GM12878 (cell line): ENCODE measurements around the gene SP3. TPM values are rescaled to one million over a fixed set of nuclear protein-coding genes. Genes with fewer than 3 reads are reported as not detected.

ENCODE experiments used
- ATAC-seq: fragments of 200-7000 bp; cut with Tn5 transposase; 3 replicates; pipeline ENCODE4 v1.9.1; 2020; ENCODE audit warnings: mild to moderate bottlenecking, moderate library complexity
- BruUV-seq: library from RNA; stranded (reverse); fragments of 400-500 nt; replicated peaks from 2 replicates; lab custom pipeline; 2021; lab: Mats Ljungman, UMichigan
- CTCF ChIA-PET: fragments of 300-600 bp; sonication (Branson Sonifier 250); formaldehyde crosslinking; extraction: SDS; loops from one replicate; lab custom pipeline; 2021; ENCODE audit warnings: inconsistent platforms; lab: Yijun Ruan, JAX
- POLR2A ChIA-PET: fragments of 350-600 bp; formaldehyde crosslinking; extraction: SDS; loops from one replicate; lab custom pipeline; 2021; ENCODE audit warnings: inconsistent platforms; lab: Charles Lee
- RAD21 ChIA-PET: fragments of 300-600 bp; sonication (Branson Sonifier 250); formaldehyde crosslinking; loops from one replicate; lab custom pipeline; 2023; ENCODE audit warnings: antibody characterized with exemption; ENCODE audit not compliant: unreplicated experiment; lab: Charles Lee
- SMC1A ChIA-PET: fragments of 300-600 bp; sonication (Branson Sonifier 250); formaldehyde crosslinking; loops from one replicate; lab custom pipeline; 2023; ENCODE audit not compliant: unreplicated experiment, uncharacterized antibody; lab: Charles Lee
- DNase-seq: peaks from one replicate; pipeline ENCODE4 v3.0.0-alpha.2; 2011; ENCODE audit warnings: low read depth, low spot score
- FAIRE-seq: peaks from 3 replicates; lab custom pipeline; 2011; peaks lifted over from hg19 to GRCh38; lab: Jason Lieb, UNC
- H2AFZ ChIP-seq: 2 replicates; pipeline ENCODE4 v1.6.0; 2011; ENCODE audit warnings: low read depth, low read length, control low read depth; ENCODE audit not compliant: control insufficient read depth
- H3K27ac ChIP-seq: 2 replicates; pipeline ENCODE4 v1.5.1; 2011; ENCODE audit warnings: control low read depth; ENCODE audit not compliant: control insufficient read depth, insufficient read depth
- H3K27me3 ChIP-seq, 2 experiments: replicated peaks in 1 of 2; 2 replicates each; pipeline versions ENCODE4 v1.6.0 to v1.6.1; 2011; ENCODE audit warnings: low read length in 1 of 2; ENCODE audit not compliant: control insufficient read depth in 2 of 2, insufficient read depth in 2 of 2
- H3K36me3 ChIP-seq, 2 experiments: 2 replicates each; pipeline ENCODE4 v1.5.1; 2011; ENCODE audit warnings: low read length in 1 of 2; ENCODE audit not compliant: control insufficient read depth in 2 of 2, insufficient read depth in 2 of 2
- H3K4me1 ChIP-seq: 2 replicates; pipeline ENCODE4 v1.6.1; 2011; ENCODE audit warnings: mild to moderate bottlenecking, low read length, moderate library complexity, mixed read lengths; ENCODE audit not compliant: control insufficient read depth, insufficient read depth
- H3K4me2 ChIP-seq: 2 replicates; pipeline ENCODE4 v1.6.0; 2011; ENCODE audit warnings: control low read depth; ENCODE audit not compliant: control insufficient read depth, insufficient read depth
- H3K4me3 ChIP-seq: fragments of 200-600 bp; sonication (generic); 2 replicates; pipeline ENCODE4 v1.5.1; 2016
- H3K79me2 ChIP-seq: 2 replicates; pipeline ENCODE4 v1.6.0; 2011; ENCODE audit warnings: low read length; ENCODE audit not compliant: control insufficient read depth, insufficient read depth
- H3K9ac ChIP-seq: 2 replicates; pipeline ENCODE4 v1.8.0; 2011; ENCODE audit warnings: low read length, control low read depth, mixed read lengths; ENCODE audit not compliant: control insufficient read depth, insufficient read depth
- H3K9me3 ChIP-seq: replicated peaks from 3 replicates; pipeline ENCODE4 v1.5.1; 2011; ENCODE audit warnings: mild to moderate bottlenecking, low read length; ENCODE audit not compliant: control insufficient read depth, insufficient read depth
- H4K20me1 ChIP-seq: 2 replicates; pipeline ENCODE4 v1.6.0; 2011; ENCODE audit not compliant: control insufficient read depth, insufficient read depth
- CEBPB ChIP-seq, 2 experiments: fragments of 150-350 bp in 1 of 2; IDR thresholded peaks; 2 replicates each; pipeline ENCODE4 v1.6.1; 2012 to 2014; ENCODE audit warnings: low read depth in 2 of 2, low read length in 2 of 2, borderline replicate concordance in 1 of 2, inconsistent platforms in 1 of 2
- HDGF ChIP-seq: fragments of 450-650 bp; IDR thresholded peaks from 2 replicates; pipeline ENCODE4 v1.6.1; 2016; ENCODE audit warnings: antibody characterized with exemption
- IKZF1 ChIP-seq: fragments of 450-650 bp; conservative IDR thresholded peaks from 2 replicates; pipeline ENCODE4 v1.6.1; 2017; ENCODE audit warnings: antibody characterized with exemption, mild to moderate bottlenecking
- JUNB ChIP-seq: IDR thresholded peaks from 2 replicates; pipeline ENCODE4 v1.6.1; 2016; ENCODE audit warnings: antibody characterized with exemption, mild to moderate bottlenecking
- MTA2 ChIP-seq: fragments of 450-650 bp; IDR thresholded peaks from 2 replicates; pipeline ENCODE4 v1.6.1; 2016; ENCODE audit warnings: low read depth, mild to moderate bottlenecking, moderate library complexity
- PBX3 ChIP-seq: IDR thresholded peaks from 2 replicates; pipeline ENCODE4 v1.6.1; 2011; ENCODE audit warnings: mild to moderate bottlenecking, low read depth, low read length, moderate library complexity; ENCODE audit not compliant: insufficient replicate concordance
- RBBP5 ChIP-seq: fragments of 200-600 bp; sonication (generic); conservative IDR thresholded peaks from 2 replicates; pipeline ENCODE4 v1.6.1; 2016
- ZBED1 ChIP-seq: IDR thresholded peaks from 2 replicates; pipeline ENCODE4 v1.6.1; 2016; ENCODE audit warnings: borderline replicate concordance
- WGBS: methylation state at CpG from one replicate; pipeline ENCODE4 v1.1.6; 2016; ENCODE audit warnings: low lambda C conversion rate; ENCODE audit not compliant: insufficient replicate concordance, insufficient coverage; ENCODE audit errors: missing lambda C conversion rate; 5-methylcytosine and 5-hydroxymethylcytosine counted together
- in situ Hi-C: fragments of 300-500 bp; cut with MboI; formaldehyde crosslinking; loops from 9 replicates; pipeline ENCODE4 v1.14.3; 2018; ENCODE audit warnings: mixed read lengths
- intact Hi-C: fragments of 100-400 bp; cut with micrococcal nuclease; formaldehyde crosslinking; loops from one replicate; pipeline ENCODE4 v1.14.2; 2022; ENCODE audit not compliant: unreplicated experiment
- polyA plus RNA-seq, 11 experiments: library from polyadenylated mRNA; depleted of rRNA in 4 of 11; unstranded in 6 of 11; stranded (reverse) in 5 of 11; fragments of >200 nt; fragmentation: Nextera tagmentation in 4 of 11; fragmentation: Illumina TruSeq in 1 of 11; extraction: Ambion mirVana in 4 of 11; extraction: Trizol in 1 of 11; gene quantifications; 1 replicate in 1 of 11; 2 replicates in 10 of 11; pipeline versions ENCODE4 v1.2.1 to v1.2.3, GENCODE V29; 2011 to 2016; ENCODE audit warnings: inconsistent platforms in 2 of 11, missing spikeins in 2 of 11, low read depth in 1 of 11
- total RNA-seq, 4 experiments: library from RNA; depleted of rRNA in 3 of 4; stranded (reverse); fragments of >200 nt in 3 of 4; fragmentation: Illumina TruSeq in 1 of 4; extraction: Trizol in 1 of 4; gene quantifications; 2 replicates each; pipeline versions ENCODE4 v1.2.1 to v1.2.3, GENCODE V29; 2013 to 2021
- TF ChIP-seq, protein P1 (sequence below), 3 experiments: IDR thresholded peaks in 2 of 3; conservative IDR thresholded peaks in 1 of 3; 2 replicates each; pipeline ENCODE4 v1.5.1; 2011; ENCODE audit warnings: low read depth in 3 of 3, low read length in 3 of 3, mild to moderate bottlenecking in 3 of 3, control low read depth in 2 of 3, moderate library complexity in 2 of 3, inconsistent platforms in 1 of 3, mixed read lengths in 1 of 3; ENCODE audit not compliant: control insufficient read depth in 2 of 3, insufficient read depth in 1 of 3; ENCODE audit errors: extremely low read depth in 1 of 3
- TF ChIP-seq, protein P2 (sequence below): fragments of 450-650 bp; formaldehyde crosslinking; IDR thresholded peaks from 2 replicates; pipeline ENCODE4 v1.5.0; 2022; ENCODE audit warnings: mild to moderate bottlenecking, missing genetic modification characterization

Gene SP3
- total and polyA plus RNA-seq, 10 of the 15 experiments (the other 5 are each of a cell fraction or from before 2014, with no cell fraction given): 9.9 to 87.6 (median 52.4) TPM

DNA sequence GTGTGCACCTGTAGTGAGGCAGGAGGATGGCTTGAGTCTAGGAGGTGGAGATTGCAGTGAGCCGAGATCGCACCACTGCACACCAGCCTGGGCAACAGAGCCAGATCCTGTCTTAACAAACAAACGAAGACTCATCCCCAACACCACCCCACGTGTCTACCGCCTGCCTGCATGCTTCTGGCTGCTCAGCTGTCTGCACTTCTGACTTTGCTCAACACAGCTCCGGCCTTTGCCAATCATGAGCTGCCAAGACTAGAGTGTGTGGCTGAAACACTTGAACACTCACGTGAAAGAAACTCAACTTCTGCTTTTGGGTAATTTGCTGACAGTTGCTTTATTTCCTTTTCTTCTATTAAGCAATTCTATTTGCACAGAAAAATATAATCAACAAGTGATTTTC, 32.1 kb upstream of the SP3 start (continued):
- TF ChIP-seq PBX3 (no peak), HDGF (no peak), MTA2 (no peak), RBBP5 (no peak)

- H3K9ac ChIP-seq: no peak overlapping the region
- no peaks in the 10 kb centered on the region for H3K27me3 ChIP-seq
- ATAC-seq (no peak), DNase-seq (no peak), FAIRE-seq (no peak)
- in situ Hi-C loops: no loop called here
- intact Hi-C loops: no loop called here
- H3K9me3 ChIP-seq: no peaks in the 10 kb centered on the region
- POLR2A ChIA-PET: no interaction called here
- SMC1A ChIA-PET: interaction anchor here (0.7 to 1.2 kb wide), 4 partner anchors 12 to 122 kb away, joined by 3 read pairs; no protein-coding TSS in a partner anchor
- CTCF ChIA-PET: interaction anchor here (1.1 to 1.2 kb wide), 3 partner anchors 9 to 44 kb away, joined by 3 read pairs; no protein-coding TSS in a partner anchor
- TF ChIP-seq JUNB (no peak), ZBED1 (no peak), CEBPB (IDR thresholded peaks at IDR 0.05; ENCODE audit: borderline replicate concordance in 1 of 2, low read depth in 2 of 2, low read length in 2 of 2) (no peak), IKZF1 (no peak)
- TF ChIP-seq, protein P1, sequence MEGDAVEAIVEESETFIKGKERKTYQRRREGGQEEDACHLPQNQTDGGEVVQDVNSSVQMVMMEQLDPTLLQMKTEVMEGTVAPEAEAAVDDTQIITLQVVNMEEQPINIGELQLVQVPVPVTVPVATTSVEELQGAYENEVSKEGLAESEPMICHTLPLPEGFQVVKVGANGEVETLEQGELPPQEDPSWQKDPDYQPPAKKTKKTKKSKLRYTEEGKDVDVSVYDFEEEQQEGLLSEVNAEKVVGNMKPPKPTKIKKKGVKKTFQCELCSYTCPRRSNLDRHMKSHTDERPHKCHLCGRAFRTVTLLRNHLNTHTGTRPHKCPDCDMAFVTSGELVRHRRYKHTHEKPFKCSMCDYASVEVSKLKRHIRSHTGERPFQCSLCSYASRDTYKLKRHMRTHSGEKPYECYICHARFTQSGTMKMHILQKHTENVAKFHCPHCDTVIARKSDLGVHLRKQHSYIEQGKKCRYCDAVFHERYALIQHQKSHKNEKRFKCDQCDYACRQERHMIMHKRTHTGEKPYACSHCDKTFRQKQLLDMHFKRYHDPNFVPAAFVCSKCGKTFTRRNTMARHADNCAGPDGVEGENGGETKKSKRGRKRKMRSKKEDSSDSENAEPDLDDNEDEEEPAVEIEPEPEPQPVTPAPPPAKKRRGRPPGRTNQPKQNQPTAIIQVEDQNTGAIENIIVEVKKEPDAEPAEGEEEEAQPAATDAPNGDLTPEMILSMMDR (IDR thresholded peaks at IDR 0.05 in 2 of 3, conservative IDR thresholded peaks at IDR 0.05 in 1 of 3; ENCODE audit: control insufficient read depth in 2 of 3, extremely low read depth in 1 of 3, insufficient read depth in 1 of 3, low read depth in 3 of 3, low read length in 3 of 3): no peak
- TF ChIP-seq, protein P2, sequence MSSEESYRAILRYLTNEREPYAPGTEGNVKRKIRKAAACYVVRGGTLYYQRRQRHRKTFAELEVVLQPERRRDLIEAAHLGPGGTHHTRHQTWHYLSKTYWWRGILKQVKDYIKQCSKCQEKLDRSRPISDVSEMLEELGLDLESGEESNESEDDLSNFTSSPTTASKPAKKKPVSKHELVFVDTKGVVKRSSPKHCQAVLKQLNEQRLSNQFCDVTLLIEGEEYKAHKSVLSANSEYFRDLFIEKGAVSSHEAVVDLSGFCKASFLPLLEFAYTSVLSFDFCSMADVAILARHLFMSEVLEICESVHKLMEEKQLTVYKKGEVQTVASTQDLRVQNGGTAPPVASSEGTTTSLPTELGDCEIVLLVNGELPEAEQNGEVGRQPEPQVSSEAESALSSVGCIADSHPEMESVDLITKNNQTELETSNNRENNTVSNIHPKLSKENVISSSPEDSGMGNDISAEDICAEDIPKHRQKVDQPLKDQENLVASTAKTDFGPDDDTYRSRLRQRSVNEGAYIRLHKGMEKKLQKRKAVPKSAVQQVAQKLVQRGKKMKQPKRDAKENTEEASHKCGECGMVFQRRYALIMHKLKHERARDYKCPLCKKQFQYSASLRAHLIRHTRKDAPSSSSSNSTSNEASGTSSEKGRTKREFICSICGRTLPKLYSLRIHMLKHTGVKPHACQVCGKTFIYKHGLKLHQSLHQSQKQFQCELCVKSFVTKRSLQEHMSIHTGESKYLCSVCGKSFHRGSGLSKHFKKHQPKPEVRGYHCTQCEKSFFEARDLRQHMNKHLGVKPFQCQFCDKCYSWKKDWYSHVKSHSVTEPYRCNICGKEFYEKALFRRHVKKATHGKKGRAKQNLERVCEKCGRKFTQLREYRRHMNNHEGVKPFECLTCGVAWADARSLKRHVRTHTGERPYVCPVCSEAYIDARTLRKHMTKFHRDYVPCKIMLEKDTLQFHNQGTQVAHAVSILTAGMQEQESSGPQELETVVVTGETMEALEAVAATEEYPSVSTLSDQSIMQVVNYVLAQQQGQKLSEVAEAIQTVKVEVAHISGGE (CRISPR knock-in tag): no peak
- RAD21 ChIA-PET: no interaction called here
- peaks cover 16% of the 10 kb centered on the region for H3K4me1 ChIP-seq
- no TSS peak for BruUV-seq
- H4K20me1 ChIP-seq: no peaks in the 10 kb centered on the region
- no peak overlapping the region for H3K4me3 ChIP-seq
- H3K79me2 ChIP-seq: no peaks in the 10 kb centered on the region
- no peak overlapping the region for H3K4me2 ChIP-seq
- no peaks in the 10 kb centered on the region for H3K36me3 ChIP-seq
- WGBS: 69% methylated on average over 2 of the region's 2 CpGs
- no peak overlapping the region for H2AFZ ChIP-seq
- H3K27ac ChIP-seq: no peak overlapping the region
Measured at GRCh38 chr2:173996766-173997165, 31.6 kb upstream of the SP3 start.
